Measurements from ENCODE around the gene PRSS38. TPM values are rescaled to one million over a fixed set of nuclear protein-coding genes. Genes with fewer than 3 reads are reported as not detected.

The PRSS38 gene
- total and polyA plus RNA-seq, 10 of the 15 experiments (the other 5 are each of a cell fraction or from before 2014, with no cell fraction given) = not detected

GRCh38 chr1:227766653-227767277 lies 48.7 kb upstream of the PRSS38 start:
- DNase-seq (ENCODE audit: low read depth, low spot score) = no peak
- ATAC-seq = no peak
- no peaks in the 10 kb centered on the region; the same call in none of the 2 replicates for H3K79me2 ChIP-seq (ENCODE audit: control insufficient read depth, insufficient read depth, low read length)
- SMC1A ChIA-PET (ENCODE audit: uncharacterized antibody, unreplicated experiment) = no interaction called here
- POLR2A ChIA-PET = no interaction called here
- no peaks in the 10 kb centered on the region; the same call in 1 of the 2 replicates for H4K20me1 ChIP-seq (ENCODE audit: control insufficient read depth, insufficient read depth)
- 47% methylated on average over 19 of the region's 19 CpGs for WGBS (ENCODE audit: insufficient coverage, insufficient replicate concordance, low lambda C conversion rate, missing lambda C conversion rate)
- RAD21 ChIA-PET (ENCODE audit: unreplicated experiment) = no interaction called here
- TF ChIP-seq ELK1 (IDR thresholded peaks at IDR 0.05; ENCODE audit: low read depth, low read length) (no peak), POLR2AphosphoS2 (IDR thresholded peaks at IDR 0.05; ENCODE audit: low read depth, low read length) (no peak), ZSCAN29 (IDR thresholded peaks at IDR 0.05) (no peak), MAX (IDR thresholded peaks at IDR 0.05; ENCODE audit: low read depth, low read length) (no peak), NRF1 (conservative IDR thresholded peaks at IDR 0.05; ENCODE audit: low read depth, low read length) (no peak), EGR1 (IDR thresholded peaks at IDR 0.05; ENCODE audit: borderline replicate concordance in 1 of 2, low read depth in 2 of 2, low read length in 2 of 2) (no peak), ZZZ3 (IDR thresholded peaks at IDR 0.05; ENCODE audit: control insufficient read depth, insufficient read length, low read depth) (no peak)
- H2AFZ ChIP-seq (ENCODE audit: control insufficient read depth, low read depth, low read length) = no peak overlapping the region
- H3K4me1 ChIP-seq (ENCODE audit: control insufficient read depth, insufficient read depth, low read length) = peaks cover 11% of the 10 kb centered on the region
- no peak overlapping the region for H3K4me3 ChIP-seq
- no peak for FAIRE-seq
- BruUV-seq (replicated peaks) = no TSS peak
- CTCF ChIA-PET = interaction anchor here (1.0 to 1.6 kb wide), 2 partner anchors 187 to 283 kb away, joined by 3 to 4 read pairs; no protein-coding TSS in a partner anchor
- no peaks in the 10 kb centered on the region for H3K27me3 ChIP-seq (replicated peaks in 1 of 2; ENCODE audit: control insufficient read depth in 2 of 2, insufficient read depth in 2 of 2, low read length in 1 of 2)
- in situ Hi-C loops (cut with MboI) (no loop called here), intact Hi-C loops (cut with micrococcal nuclease; ENCODE audit: unreplicated experiment) (loop anchor here (10.0 kb wide), 1 partner anchor 308 kb away; no protein-coding TSS in a partner anchor)
- no peaks in the 10 kb centered on the region for H3K9me3 ChIP-seq (replicated peaks; ENCODE audit: control insufficient read depth, insufficient read depth, low read length)
- no peak overlapping the region for H3K4me2 ChIP-seq (ENCODE audit: control insufficient read depth, insufficient read depth)
- no peak overlapping the region for H3K9ac ChIP-seq (ENCODE audit: control insufficient read depth, insufficient read depth, low read length)
- H3K36me3 ChIP-seq (ENCODE audit: control insufficient read depth in 2 of 2, insufficient read depth in 2 of 2, low read length in 1 of 2) = peaks cover 18 to 30% of the 10 kb centered on the region in 2 experiments
- no peak overlapping the region for H3K27ac ChIP-seq (ENCODE audit: control insufficient read depth, insufficient read depth)

Measured in GM12878 (cell line).